HG02623 (cell line): Measurements from ENCODE around the gene KDM3B.
"Not testable (repeated sequence)": the region's sequence is repeated elsewhere in the genome, so short reads cannot be mapped to it uniquely, and the experiment has no call there.

Experiments used
- ATAC-seq: cut with Tn5 transposase; IDR thresholded peaks from one replicate; pipeline ENCODE4 v1.9.1; 2021; ENCODE audit warnings: moderate library complexity; ENCODE audit not compliant: unreplicated experiment

KDM3B gene

DNA sequence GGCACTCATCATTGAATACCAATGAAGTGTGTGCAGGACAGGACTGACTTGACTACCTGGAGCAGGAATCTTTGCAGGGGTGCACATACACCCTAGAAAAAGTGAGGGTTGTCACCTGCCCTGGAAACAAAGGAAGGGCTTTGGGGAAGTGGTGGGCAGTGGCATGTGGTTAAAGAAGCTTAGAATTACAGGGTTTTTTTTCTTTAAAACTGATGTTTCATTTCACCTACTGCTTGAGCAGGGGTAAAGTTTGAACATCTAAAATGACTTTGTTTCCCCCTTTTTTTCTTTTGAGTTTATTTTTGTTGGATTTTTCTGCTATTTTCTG, 2.0 kb upstream of the KDM3B start:
- ATAC-seq, result no peak

- ATAC-seq, result no peak
Measured at GRCh38 chr5:138351056-138351455, 1.4 kb upstream of the KDM3B start.

DNA sequence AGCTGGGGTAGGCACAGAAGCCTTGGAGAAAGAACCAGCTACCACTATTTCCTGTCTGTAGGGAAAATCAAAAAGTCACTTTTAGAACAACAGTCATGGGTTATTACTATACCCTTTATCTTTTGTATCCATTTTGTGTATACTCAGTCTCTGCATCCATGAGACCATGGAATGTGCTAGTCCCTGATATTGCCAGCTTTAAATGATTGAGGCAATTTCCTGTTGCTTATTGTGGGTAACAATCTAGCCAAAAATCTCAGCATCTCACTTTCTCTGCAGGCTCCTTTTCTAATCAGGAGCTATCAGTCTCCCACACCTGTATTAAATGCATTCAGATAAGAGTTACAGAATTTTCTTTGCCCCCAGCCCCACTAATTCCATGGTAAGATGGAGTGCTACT, 968 bp upstream of the KDM3B start:
- no peak for ATAC-seq

DNA sequence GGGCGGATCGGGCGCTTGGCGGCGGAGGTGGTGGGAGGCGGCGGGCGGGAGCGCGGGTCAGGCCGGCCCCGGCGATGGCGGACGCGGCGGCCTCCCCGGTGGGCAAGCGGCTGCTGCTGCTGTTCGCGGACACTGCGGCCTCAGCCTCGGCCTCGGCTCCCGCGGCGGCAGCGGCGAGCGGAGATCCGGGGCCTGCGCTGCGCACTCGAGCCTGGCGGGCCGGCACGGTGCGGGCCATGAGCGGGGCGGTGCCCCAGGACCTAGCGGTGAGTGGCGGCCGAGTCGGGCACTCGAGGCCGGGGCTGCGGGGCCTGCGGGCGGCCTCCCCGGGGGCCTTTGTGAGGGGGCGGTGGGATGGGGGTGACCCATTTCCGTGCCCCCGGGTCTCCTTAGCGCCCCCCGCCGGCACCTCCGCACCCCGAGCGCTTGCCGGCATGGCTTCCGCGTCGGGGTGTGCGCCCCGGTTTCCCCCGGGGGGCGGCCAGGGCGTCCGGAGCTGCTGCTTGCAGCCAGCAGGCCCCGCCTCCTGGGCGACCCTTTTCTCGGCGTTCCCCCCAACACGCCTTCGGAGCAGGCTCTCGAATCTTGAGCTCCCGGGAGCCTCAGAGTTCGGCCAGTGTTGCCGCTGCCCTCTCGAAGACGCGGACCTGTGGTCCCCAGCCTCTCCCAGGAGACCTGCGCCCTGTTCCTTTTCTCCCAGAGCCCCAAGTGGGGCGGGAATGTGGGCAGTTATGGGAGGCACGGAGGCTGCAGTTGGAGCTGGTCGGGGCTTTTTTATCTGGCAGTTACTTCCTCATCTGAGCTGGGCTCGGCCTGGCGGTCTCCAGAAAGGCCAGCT, 456 bp downstream of the KDM3B start:
- peak; percentile 34 for ATAC-seq

DNA sequence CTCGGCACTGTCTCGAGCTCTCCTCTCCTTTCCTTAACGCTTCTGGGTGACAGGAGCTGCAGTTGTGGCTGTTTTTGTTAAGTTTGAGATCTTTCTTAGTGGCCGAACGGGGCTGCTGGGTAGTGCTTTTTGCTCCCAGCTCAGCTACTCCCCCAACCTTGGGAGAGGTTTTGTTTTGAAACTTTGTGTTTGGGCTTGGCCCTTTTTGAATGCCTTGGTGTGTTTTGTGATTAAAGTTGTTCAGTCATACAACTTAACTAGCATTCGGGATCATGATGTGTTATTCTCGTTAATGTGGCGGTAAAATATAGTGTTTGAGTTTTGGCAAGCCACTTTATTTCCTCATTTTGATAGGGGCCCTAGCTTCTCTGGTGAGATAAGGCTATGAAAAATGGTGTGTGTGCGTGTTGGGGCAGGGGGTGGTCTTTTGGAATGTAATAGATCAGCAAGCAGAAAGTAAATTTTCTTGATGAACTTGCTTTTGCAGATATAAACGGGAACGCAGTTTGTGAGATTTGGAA, 1.1 kb downstream of the KDM3B start:
- ATAC-seq, result no peak

GRCh38 chr5:138354387-138354786, 1.9 kb downstream of the KDM3B start:
- ATAC-seq, result no peak

DNA sequence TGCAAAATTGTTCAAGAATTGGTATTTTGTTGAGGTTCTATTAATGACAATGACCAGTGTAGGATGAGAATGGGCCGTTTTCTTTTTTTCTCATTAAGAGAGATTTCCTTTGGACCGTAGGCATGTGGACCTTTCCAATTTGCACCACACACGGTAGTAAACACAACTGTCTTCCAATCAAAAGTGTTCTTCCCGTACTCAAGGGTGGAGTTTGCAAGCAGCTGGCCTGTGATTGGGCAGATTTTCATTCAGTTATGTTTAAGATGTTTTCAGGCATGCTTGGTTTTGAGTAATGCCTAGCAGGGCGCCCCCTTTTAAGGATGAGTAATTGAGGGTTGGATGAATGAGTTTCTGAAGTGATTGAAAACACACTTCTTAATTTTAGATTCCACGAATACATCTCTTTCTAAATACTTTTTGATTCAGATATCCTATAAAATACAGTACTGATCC, 2.5 kb downstream of the KDM3B start:
- ATAC-seq, result peak; percentile 38

GRCh38 chr5:138359621-138360020, 7.1 kb downstream of the KDM3B start:
- no peak for ATAC-seq

DNA sequence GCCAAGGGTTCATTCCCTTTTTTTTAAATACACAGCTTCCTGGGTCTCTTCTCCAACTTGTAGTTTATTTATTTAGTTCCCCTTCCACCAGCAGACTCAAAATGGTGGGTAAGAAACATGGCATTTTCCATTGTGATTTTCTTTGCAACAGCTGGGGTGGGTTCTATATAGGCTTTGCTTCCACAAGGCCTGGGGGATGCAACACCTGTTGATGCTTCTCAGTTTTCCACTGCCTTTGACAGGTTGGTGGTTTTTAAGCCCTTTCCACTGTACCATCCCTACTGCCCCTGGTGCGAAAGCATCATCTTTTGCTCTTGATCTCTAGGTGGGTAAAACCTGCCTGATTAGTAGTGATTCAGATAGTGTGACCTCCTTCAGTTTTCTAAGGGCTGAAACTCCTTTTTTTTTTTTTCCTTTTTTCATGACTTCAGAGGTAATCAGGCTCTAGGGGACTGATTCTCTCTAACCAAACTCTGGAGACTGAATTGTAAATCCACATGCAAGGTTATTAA, 8.5 kb downstream of the KDM3B start:
- ATAC-seq, result no peak

DNA sequence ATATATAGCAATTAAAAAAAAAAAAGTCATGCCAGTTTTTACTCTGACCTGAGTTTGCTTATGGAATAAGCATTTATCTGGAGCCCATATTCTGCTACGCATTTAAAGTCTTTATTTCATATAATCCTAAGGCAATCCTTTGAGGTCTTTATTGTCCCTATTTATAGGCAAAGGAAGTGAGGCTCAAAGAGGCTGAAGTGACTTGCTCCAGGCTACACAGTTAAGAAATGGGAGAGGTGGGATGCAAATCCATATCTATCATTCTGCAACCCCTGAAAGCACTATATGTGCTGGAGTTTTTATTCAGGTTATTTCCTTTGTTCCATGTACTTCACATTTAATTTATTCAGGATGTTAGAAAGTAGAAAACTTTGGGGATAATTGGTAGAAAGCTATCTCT, 12.1 kb downstream of the KDM3B start:
- no peak for ATAC-seq

- ATAC-seq, result no peak
Measured at GRCh38 chr5:138366632-138367382, 14.3 kb downstream of the KDM3B start.

DNA sequence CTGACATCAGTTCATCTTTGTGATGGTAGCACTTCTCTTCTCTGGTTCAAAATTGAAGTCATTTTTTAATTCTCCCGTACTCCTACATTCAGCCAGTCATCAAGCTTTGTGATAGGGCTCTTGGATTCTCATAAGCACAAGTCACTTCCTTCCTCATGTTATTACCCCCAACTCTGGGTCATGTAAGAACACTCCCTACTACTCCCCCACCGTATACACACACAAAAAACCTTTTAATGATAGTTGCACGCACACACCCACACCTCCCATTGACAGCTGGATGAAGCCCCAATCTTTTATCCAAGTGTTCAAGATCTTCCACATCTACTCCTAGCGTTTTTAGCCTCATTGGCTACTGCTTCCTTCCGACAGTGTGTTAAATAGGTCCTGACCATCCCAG, 16.8 kb downstream of the KDM3B start:
- ATAC-seq, result no peak

DNA sequence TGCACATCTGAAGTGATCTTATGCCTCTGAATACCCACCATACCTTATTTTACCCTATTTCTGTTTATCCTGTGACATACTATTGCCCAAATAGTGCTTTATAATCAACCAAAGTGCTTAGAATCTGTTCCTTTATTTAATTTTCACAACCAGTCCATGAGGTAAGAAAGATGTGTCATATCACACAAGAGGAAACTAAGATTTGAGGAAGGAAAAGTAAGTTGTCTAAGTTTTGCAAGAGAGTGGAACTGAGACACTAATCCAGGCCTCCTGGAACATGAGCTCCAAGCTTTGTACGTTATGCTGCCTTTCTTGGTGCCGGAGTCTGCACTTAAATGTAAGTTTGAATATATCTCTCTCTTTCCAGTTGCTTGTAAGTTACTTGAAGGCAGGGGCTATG, 17.2 kb downstream of the KDM3B start:
- no peak for ATAC-seq

DNA sequence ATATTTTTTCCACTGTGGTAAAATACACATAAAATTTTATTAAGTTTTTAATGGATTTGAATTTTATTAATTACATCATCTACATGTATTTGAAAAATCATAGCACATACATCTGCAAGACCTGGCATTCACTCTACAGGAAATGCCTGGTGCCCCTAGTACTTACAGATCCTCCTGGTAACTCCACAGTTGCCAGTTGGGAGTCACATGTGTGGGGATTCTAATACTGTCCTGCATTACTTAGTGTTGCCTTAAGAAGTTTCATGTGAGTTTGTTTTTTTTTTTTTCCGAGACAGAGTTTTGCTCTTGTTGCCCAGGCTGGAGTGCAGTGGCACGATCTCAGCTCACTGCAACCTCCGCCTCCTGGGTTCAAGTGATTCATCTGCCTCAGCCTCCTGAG, 18.1 kb downstream of the KDM3B start:
- no peak for ATAC-seq

GRCh38 chr5:138371454-138371853, 19.0 kb downstream of the KDM3B start:
- ATAC-seq, result no peak

DNA sequence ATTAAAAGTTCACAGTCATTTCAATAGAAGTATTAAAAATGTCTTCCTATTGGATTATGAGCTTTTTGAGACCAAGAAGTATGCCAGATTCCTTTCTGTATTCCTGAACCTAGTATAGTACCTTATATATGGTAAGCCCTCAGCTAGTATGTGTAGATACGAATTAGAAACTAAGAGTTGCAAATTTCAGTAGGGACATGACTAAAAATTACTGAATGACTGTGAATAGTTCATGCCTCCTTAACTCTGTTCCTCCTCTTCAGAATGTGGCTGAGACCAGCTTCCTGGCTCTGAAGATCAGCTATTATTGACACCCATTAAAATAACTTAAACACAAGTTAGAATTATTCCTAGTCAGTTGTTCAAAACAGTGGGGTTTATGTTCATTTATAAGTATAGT, 19.7 kb downstream of the KDM3B start:
- peak; percentile 80 for ATAC-seq

- no peak for ATAC-seq
Measured at GRCh38 chr5:138372653-138373052, 20.2 kb downstream of the KDM3B start.

- no peak for ATAC-seq
Measured at GRCh38 chr5:138382347-138382746, 29.9 kb downstream of the KDM3B start.

- no peak for ATAC-seq
Measured at GRCh38 chr5:138385660-138386059, 33.2 kb downstream of the KDM3B start.

DNA sequence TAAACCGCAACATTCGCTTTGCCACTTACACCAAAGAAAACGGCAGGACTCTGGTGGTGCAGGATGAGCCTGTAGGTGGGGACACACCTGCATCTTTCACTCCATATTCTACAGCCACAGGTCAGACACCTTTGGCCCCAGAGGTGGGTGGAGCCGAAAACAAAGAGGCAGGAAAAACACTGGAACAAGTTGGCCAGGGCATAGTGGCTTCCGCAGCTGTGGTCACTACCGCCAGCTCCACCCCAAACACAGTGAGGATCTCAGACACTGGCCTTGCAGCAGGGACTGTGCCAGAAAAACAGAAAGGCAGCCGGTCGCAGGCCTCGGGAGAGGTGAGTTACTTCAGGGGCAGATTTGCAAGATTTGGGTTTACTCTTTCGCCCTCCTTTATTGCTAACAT, 33.8 kb downstream of the KDM3B start:
- no peak for ATAC-seq

DNA sequence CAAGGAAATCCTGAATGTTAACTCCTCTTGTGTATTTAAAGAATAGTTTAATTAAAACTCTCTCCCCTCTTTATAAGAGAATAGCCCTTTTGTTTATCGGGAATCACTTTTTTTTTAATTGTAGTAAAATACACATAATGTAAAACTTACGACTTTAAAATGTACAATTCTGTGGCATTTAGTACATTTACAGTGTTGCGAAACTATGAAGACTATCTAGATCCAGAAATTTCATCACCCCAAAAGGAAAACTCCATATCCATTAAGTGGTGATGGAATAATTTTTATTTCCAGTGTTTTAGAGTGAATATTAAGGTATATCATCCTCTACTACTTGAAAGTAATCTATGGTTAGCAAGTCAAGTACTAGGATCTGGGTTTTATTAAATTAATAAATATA, 36.8 kb downstream of the KDM3B start:
- no peak for ATAC-seq

GRCh38 chr5:138389911-138390310, 37.4 kb downstream of the KDM3B start:
- not testable (repeated sequence) for ATAC-seq
